Neuron (in vitro differentiated cells): ENCODE data around the gene SLC35G2.
"Not testable (repeated sequence)": the region's sequence is repeated elsewhere in the genome, so short reads cannot be mapped to it uniquely, and the experiment has no call there.

Experiments
- H2AFZ ChIP-seq: one replicate; pipeline ENCODE4 v1.6.1; 2013; ENCODE audit warnings: low read depth, mild to moderate bottlenecking, inconsistent platforms, low read length, moderate library complexity
- H3K27me3 ChIP-seq: one replicate; pipeline ENCODE4 v1.6.1; 2013; ENCODE audit warnings: low read length; ENCODE audit not compliant: insufficient read depth
- H3K36me3 ChIP-seq: one replicate; pipeline ENCODE4 v1.6.1; 2013; ENCODE audit warnings: low read length; ENCODE audit not compliant: insufficient read depth
- H3K4me1 ChIP-seq: one replicate; pipeline ENCODE4 v1.6.1; 2013; ENCODE audit warnings: low read length; ENCODE audit not compliant: insufficient read depth
- H3K4me3 ChIP-seq: 2 replicates; pipeline ENCODE4 v1.5.1; 2013; ENCODE audit warnings: mild to moderate bottlenecking, low read length, moderate library complexity
- H3K9me3 ChIP-seq: one replicate; pipeline ENCODE4 v1.6.1; 2013; ENCODE audit warnings: low read length

SLC35G2 gene

DNA sequence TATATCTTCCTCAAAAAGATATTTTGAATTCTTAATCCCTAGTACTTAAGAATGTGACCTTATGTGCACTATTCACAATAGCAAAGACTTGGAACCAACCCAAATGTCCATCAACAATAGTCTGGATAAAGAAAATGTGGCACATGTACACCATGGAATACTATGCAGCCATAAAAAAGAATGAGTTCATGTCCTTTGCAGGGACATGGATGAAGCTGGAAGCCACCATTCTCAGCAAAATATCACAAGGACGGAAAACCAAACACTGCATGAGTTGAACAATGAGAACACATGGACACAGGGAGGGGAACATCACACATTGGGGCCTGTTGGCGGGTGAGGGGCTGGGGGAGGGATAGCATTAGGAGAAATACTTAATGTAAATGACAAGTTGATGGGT is 60.6 kb downstream of the SLC35G2 start:
- H3K9me3 ChIP-seq, H3K36me3 ChIP-seq, H3K4me3 ChIP-seq, H2AFZ ChIP-seq, H3K4me1 ChIP-seq, H3K27me3 ChIP-seq: not testable (repeated sequence)

DNA sequence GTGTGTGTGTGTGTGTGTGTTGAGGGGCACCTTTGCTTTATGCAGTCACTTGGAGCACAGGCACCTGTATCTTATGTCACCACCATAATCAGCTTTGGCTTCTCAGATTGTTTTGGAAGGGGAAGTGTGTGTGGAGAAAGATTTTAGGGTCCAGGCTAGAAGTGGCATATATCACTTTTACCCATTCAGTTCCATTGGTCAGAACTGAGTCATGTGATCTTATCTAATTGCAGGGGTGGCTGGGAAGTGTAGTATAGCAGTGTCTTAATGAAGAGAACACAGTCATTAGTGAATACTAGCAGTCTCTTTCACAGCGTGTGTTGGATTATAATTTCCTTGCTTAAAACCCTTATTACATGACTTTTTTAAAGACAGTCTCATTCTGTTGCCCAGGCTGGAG is 63.6 kb downstream of the SLC35G2 start:
- H3K4me3 ChIP-seq: no peak overlapping the region
- peaks cover 5% of the 10 kb centered on the region for H3K9me3 ChIP-seq
- no peaks in the 10 kb centered on the region for H3K4me1 ChIP-seq
- no peaks in the 10 kb centered on the region for H3K36me3 ChIP-seq
- no peaks in the 10 kb centered on the region for H3K27me3 ChIP-seq
- no peak overlapping the region for H2AFZ ChIP-seq

DNA sequence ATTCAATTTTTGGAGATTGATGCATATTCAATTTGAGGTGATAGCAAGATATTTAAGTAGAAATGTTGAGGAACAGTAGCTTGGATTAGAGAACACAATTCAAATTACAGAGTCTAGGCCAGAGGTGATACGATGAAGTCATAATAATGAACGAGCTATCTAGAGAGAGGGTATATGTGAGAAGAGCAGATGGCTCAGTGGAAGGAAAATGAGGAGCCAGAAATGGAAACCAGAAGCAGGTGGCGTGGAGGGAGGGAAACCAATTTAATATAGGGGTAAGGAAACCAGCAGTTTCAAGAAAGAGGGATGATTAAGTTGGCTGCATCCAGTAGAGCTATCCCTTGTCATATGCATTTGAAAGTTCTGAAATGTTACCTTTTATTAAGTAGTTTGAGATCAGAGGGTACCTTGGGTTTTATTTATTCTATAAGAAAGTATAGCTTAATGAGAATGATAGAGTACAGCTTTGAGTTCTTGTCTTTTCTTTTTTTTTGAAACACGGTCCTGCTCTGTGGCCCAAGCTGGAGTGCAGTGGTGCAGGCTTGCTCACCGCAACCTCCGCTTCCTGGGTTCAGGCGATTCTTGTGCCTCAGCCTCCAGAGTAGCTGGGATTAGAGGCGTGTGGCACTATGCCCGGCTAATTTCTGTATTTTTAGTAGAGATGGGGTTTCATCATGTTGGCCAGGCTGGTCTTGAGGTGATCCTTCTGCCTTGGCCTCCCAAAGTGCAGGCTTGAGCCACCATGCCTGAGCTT is 65.2 kb downstream of the SLC35G2 start:
- H3K4me3 ChIP-seq: no peak overlapping the region
- no peaks in the 10 kb centered on the region for H3K36me3 ChIP-seq
- no peaks in the 10 kb centered on the region for H3K4me1 ChIP-seq
- H2AFZ ChIP-seq: no peak overlapping the region
- H3K27me3 ChIP-seq: no peaks in the 10 kb centered on the region
- H3K9me3 ChIP-seq: peaks cover 4% of the 10 kb centered on the region

DNA sequence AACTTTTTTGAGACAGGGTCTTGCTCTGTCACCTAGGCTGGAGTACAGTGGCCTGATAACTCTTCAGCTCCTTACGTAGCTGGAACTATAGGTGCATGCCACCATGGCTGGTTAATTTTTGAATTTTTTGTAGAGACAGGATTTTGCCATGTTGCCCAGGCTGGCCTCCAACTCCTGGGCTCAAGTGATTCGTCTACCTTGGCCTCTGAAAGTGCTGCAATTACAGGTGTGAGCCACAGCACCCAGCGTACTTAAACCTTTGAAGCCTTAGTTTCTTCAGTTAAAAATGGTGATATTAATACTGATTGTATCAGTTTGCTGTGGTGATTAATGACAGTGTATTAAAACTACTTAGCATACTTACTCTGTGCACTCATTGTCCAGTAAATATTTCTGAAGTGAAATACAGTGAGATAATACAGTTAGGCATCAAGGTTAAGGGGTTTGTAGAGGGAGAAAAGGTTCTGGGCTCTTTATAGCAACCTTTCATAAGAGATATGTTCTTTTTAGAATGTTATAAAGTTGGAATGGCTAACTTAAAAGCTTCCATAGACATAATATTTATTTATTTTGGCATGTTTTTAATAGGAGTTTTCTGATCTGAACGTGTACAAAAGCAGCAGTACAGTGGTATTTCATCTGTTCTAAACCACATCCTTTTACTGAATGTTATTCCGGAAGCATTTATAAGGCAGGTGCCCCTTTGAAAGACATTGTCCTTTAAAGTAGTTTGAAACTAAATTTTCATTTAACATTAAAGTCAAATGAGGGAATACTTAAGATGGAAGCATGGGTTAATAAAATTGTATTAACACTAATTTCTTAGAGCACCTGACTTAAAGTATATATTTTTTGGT is 66.7 kb downstream of the SLC35G2 start:
- H3K36me3 ChIP-seq: peaks cover 2% of the 10 kb centered on the region
- H3K4me3 ChIP-seq: no peak overlapping the region
- H3K27me3 ChIP-seq: no peaks in the 10 kb centered on the region
- H3K9me3 ChIP-seq: peaks cover 8% of the 10 kb centered on the region
- H2AFZ ChIP-seq: no peak overlapping the region
- H3K4me1 ChIP-seq: no peaks in the 10 kb centered on the region

DNA sequence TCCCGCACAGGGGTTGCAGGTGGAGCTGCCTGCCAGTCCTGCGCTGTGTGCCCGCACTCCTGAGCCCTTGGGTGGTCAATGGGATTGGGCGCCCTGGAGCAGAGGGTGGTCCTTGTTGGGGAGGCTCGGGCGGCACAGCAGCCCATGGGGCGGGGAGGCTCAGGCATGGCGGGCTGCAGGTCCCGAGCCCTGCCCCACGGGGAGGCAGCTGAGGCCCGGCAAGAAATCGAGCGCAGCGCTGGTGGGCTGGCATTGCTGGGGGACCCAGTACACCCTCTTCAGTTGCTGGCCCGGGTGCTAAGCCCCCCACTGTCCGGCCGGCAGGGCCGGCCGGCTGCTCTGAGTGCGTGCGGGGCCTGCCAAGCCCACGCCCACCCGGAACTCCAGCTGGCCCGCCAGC is 71.0 kb downstream of the SLC35G2 start:
- Histone ChIP-seq H2AFZ (no peak overlapping the region), H3K4me3 (no peak overlapping the region), H3K27me3 (no peaks in the 10 kb centered on the region), H3K36me3 (peaks cover 2% of the 10 kb centered on the region), H3K4me1 (no peaks in the 10 kb centered on the region), H3K9me3 (peaks cover 21% of the 10 kb centered on the region)

DNA sequence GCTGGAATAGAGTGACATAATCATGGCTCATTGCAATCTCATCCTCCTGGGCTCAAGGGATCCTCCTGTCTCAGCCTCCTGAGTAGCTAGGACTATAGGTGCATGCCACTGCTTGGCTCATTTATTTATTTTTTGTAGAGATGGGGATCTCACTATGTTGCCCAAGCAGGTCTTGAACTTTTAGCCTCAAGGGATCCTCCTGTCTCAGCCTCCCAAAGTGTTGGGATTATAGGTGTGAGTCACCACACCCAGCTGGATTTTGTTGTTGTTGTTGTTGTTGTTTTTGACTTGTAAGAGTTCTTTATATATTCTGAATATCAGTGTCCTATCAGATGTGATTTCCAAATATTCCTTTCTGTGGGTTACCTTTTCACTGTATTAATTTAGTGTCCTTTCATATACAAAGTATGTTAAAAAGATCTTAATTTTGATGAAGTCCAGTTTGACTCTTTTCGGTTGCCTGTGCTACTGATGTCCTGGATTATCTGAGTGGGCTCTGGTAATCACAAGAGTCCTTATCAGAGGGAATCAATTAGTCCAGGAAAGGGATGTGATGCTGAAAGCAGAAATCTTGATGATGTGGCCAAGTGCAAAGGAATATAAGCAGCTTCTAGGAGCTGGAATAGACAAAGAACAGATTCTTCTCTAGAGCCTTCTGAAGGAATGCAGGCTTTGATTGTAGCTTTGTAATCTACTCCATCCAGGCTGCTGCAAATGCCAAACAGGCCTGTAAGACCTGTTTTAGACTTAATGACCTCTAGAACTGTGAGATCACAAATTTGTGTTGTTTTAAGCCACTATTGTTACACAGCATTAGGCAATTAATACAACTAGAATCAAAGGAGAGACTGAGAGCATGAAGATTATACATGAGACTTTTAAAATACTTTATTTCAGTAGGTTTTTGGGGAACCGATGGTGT is 73.3 kb downstream of the SLC35G2 start:
- no peak overlapping the region for H2AFZ ChIP-seq
- H3K36me3 ChIP-seq: peaks cover 5% of the 10 kb centered on the region
- H3K9me3 ChIP-seq: peaks cover 23% of the 10 kb centered on the region
- no peak overlapping the region for H3K4me3 ChIP-seq
- no peaks in the 10 kb centered on the region for H3K27me3 ChIP-seq
- H3K4me1 ChIP-seq: no peaks in the 10 kb centered on the region

DNA sequence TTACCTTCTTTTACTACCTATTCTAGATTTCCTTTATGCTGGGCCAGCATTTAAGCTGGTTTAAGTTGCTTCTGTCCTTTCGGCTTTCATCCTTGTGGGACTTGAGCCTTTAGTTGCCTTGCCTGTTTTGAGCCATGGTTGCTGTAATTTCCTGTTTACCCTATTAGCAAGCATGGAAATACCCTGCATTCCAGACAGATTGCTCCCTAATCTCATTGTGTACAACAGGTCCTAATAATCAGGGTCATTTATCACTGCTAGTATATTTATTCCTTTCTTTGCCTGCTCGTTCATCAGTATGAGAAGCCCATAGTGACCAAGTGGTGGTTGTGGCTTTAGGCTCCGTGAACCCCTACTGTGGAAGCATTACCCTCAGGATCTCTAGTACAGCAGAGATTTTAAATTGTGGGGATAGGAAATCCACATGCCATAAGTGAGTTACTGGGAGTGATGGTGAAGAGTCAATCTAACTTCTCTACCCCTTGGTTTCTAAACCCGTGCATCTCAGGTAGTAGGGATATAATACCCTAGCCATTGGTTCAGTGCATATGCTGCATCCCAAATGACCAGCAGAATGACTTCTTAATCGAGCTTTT is 75.0 kb downstream of the SLC35G2 start:
- Histone ChIP-seq H3K36me3 (peaks cover 9% of the 10 kb centered on the region), H2AFZ (no peak overlapping the region), H3K27me3 (no peaks in the 10 kb centered on the region), H3K9me3 (peaks cover 24% of the 10 kb centered on the region), H3K4me1 (no peaks in the 10 kb centered on the region), H3K4me3 (no peak overlapping the region)

DNA sequence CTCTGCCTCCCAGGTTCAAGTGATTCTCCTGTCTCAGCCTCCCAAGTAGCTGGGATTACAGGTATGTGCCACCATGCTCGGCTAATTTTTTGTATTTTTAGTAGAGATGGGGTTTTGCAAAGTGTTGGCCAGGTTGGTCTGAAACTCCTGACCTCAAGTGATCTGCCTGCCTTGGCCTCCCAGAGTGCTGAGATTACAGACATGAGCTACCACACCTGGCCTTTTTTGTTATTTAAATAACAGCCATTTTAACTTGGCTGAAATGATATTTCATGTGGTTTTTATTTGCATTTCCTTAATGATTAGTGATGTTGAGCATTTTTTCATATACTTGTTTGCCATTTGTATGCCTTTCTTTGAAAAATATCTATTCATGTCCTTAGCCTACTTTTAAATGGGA is 78.2 kb downstream of the SLC35G2 start:
- not testable (repeated sequence) for H2AFZ ChIP-seq, H3K4me3 ChIP-seq, H3K4me1 ChIP-seq, H3K27me3 ChIP-seq
- H3K9me3 ChIP-seq: peaks cover 13% of the 10 kb centered on the region
- peaks cover 11% of the 10 kb centered on the region for H3K36me3 ChIP-seq

DNA sequence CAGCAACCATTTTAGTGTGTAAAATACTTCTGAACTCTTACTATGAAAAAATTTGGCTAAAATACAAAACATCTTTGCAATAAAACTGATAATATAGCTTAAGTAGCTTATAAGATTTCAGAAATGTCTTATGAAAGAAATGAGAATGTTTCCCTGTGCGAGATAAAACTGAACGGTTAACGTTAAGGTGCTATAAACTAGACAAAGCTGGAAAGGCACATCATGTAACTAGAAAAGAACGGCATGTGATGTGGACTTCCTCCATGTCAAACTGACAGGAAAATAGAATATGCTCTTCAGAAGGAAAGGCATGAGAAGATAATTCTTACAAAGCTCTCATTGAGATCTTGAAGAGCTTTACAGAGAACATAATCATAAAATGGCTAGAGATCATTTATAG is 79.6 kb downstream of the SLC35G2 start:
- Histone ChIP-seq H3K27me3 (no peaks in the 10 kb centered on the region), H3K4me3 (no peak overlapping the region), H3K4me1 (no peaks in the 10 kb centered on the region), H2AFZ (no peak overlapping the region), H3K9me3 (peaks cover 13% of the 10 kb centered on the region), H3K36me3 (peaks cover 11% of the 10 kb centered on the region)

DNA sequence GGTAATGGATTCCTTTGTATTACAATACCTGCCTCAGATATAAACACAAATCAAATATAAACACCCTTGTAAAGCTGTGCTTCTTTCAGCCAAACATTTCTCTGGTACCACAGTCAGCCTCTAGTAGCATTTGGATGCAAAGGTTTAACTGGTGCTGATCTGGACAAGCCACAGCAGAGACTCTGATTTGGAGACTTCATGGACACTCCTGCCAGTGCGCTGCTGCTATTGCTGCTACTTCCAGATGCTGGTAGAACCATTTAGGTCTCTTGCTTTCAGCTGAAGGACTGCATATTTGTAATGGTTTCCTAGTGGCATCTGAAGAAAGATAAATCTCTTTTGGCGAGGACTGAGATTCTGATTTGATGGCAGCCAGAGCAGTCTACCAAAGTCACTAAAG is 80.0 kb downstream of the SLC35G2 start:
- H3K4me3 ChIP-seq: no peak overlapping the region

DNA sequence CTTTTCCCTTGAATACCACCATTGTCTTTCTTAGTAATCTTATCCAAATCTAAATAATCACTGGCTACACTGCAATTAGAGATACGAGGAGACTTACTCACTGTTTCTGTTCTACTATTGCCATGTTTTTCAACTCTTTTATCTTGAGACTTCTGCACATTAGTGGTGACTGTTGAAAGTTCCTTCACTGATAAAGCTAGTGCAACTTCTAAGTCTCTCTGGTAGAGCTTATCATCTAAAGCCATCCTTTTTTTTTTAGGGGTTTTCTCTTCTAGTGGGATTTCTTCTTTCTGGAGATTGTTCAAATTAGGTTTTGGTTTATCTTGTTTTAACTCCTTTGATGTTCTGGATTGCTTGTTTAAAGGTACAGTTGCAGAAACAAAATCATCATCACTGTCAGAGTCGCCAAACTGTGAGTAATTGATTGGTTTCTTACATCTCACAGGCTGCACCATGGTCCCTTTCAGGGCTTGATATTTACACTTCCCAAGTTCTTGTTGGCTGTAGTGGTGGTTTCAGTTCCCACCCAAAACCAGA is 80.8 kb downstream of the SLC35G2 start:
- Histone ChIP-seq H3K9me3 (peaks cover 14% of the 10 kb centered on the region), H3K36me3 (peaks cover 11% of the 10 kb centered on the region), H2AFZ (no peak overlapping the region), H3K4me1 (no peaks in the 10 kb centered on the region), H3K4me3 (no peak overlapping the region), H3K27me3 (no peaks in the 10 kb centered on the region)

More for the DNA sequence above, 80.0 kb downstream of the SLC35G2 start:
- Histone ChIP-seq H2AFZ (no peak overlapping the region), H3K27me3 (no peaks in the 10 kb centered on the region), H3K4me1 (no peaks in the 10 kb centered on the region), H3K9me3 (peaks cover 14% of the 10 kb centered on the region), H3K36me3 (peaks cover 11% of the 10 kb centered on the region)

DNA sequence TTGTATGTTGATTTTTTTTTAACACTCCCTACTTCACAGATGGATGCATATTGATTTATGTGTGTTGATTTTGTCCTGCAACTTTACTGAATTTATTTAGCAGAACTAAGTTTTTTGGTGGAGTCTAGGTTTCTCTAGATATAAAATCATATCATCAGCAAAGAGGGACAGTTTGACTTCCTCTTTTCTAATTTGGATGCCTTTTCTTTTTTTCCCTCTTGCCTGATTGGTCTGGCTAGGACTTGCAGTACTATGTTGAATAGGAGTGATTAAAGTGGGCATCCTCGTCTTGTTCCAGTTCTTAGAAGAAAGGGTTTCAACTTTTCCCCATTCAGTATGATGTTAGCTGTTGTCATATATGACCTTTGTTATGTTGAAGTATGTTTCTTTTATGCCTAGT is 81.8 kb downstream of the SLC35G2 start:
- not testable (repeated sequence) for H3K4me3 ChIP-seq, H3K4me1 ChIP-seq, H3K27me3 ChIP-seq, H2AFZ ChIP-seq
- peaks cover 11% of the 10 kb centered on the region for H3K9me3 ChIP-seq
- peaks cover 11% of the 10 kb centered on the region for H3K36me3 ChIP-seq
